Activated naive CD4-positive, alpha-beta T cell treated with anti-CD3 and anti-CD28 coated beads, Interleukin-2, amount 50 U/mL, for 16 hours (primary cell): ENCODE results near the gene KPNA2.
"Not testable (repeated sequence)": the region's sequence is repeated elsewhere in the genome, so short reads cannot be mapped to it uniquely, and the experiment has no call there.

Source experiments
- DNase-seq: peaks from one replicate; pipeline ENCODE4 v3.0.0-alpha.2; 2020

KPNA2 gene

GRCh38 chr17:68061512-68062313, 26.2 kb downstream of the KPNA2 start:
- DNase-seq = no peak

- not testable (repeated sequence) for DNase-seq
These were observed 29.8 kb downstream of the KPNA2 start for GRCh38 chr17:68065366-68065765.

GRCh38 chr17:68068512-68068911, 33.0 kb downstream of the KPNA2 start:
- not testable (repeated sequence) for DNase-seq

- not testable (repeated sequence) for DNase-seq
These were observed 35.3 kb downstream of the KPNA2 start for GRCh38 chr17:68070582-68071444.

- no peak for DNase-seq
These were observed 38.7 kb downstream of the KPNA2 start for GRCh38 chr17:68074279-68074678.

- DNase-seq = not testable (repeated sequence)
These were observed 40.5 kb downstream of the KPNA2 start for GRCh38 chr17:68075953-68076607.

GRCh38 chr17:68077498-68077897, 42.0 kb downstream of the KPNA2 start:
- not testable (repeated sequence) for DNase-seq

- DNase-seq = no peak
These were observed 45.0 kb downstream of the KPNA2 start for GRCh38 chr17:68080411-68081150.

GRCh38 chr17:68081305-68082265, 46.0 kb downstream of the KPNA2 start:
- not testable (repeated sequence) for DNase-seq

- no peak for DNase-seq
These were observed 50.3 kb downstream of the KPNA2 start for GRCh38 chr17:68085771-68086381.

- DNase-seq = not testable (repeated sequence)
These were observed 51.1 kb downstream of the KPNA2 start for GRCh38 chr17:68086666-68087065.

GRCh38 chr17:68087131-68087623, 51.6 kb downstream of the KPNA2 start:
- DNase-seq = not testable (repeated sequence)

DNA sequence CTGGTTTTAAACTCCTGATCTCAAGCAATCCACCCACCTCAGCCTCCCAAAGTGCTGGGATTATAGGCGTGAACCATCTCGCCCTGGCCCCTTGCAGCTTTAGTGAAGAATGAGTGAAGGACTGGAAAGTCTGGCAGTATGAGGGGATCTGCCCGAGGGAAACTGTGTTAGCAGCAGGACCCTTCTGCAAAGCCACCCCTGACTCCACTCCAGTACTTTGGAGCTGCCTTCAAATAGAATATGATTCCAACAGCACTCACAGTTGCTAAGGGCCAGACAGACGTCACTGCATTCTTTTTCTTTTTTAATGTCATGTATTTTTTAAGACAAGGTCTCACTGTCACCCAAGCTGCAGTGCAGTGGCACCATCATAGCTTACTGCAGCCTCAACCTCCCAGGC, 52.3 kb downstream of the KPNA2 start:
- DNase-seq = no peak

- DNase-seq = no peak
These were observed 54.3 kb downstream of the KPNA2 start for GRCh38 chr17:68089881-68090280.

GRCh38 chr17:68094481-68095078, 59.0 kb downstream of the KPNA2 start:
- no peak for DNase-seq

DNA sequence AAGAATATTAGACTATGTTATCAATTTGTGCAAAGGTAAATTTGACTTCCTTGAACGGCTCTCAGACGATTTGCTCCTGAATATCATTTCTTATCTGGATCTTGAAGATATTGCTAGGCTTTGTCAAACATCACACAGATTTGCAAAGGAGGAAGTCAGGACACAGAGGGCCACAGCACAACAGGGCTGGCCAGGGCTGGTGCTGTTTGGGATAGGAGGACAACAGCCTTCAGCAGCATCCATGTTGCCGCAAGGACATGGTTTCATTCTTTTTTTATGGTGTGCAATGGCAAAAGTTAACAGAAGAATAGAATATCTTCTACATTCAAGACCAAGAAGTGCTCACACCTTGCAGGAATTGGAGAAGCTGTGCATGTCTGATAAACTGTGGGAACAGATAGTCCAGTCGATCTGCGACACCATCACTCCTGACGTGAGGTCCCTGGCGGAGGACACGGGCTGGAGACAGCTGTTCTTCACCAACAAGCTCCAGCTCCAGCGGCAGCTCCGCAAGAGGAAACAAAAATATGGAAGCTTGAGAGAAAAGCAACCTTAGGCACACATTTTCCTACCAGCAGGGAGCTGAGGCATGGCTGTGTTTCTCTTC, 59.8 kb downstream of the KPNA2 start:
- DNase-seq = no peak

DNA sequence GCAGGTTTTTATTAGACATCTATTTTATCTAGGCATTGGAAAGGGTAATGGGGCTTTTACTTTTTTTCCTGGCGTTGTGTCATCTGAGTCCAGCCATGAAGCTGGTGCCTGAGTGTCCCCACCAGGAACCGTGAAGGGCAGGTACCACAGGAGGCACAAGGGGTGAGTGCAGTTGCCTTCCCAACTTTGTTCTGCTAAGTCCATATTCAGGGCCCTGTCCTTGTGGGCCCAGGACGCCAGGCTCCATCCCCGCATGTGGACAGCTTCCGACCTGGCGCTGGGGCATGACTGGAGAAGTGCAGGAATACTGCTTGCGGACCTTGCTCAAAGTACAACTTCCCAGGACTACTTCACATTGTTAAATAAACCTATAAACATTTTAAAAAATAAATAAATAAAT, 60.6 kb downstream of the KPNA2 start:
- no peak for DNase-seq
